H1 (cell line): ENCODE results near the gene DCTPP1. TPM values are rescaled to one million over a fixed set of nuclear protein-coding genes. Genes with fewer than 3 reads are reported as not detected.

Source experiments
- CTCF ChIA-PET: fragments of 300-600 bp; sonication (Branson Sonifier 250); formaldehyde crosslinking; loops from one replicate; lab custom pipeline; 2021; ENCODE audit not compliant: partially characterized antibody; lab: Charles Lee
- POLR2A ChIA-PET: fragments of 300-600 bp; sonication (Branson Sonifier 250); formaldehyde crosslinking; loops from one replicate; lab custom pipeline; 2021; ENCODE audit warnings: inconsistent platforms; ENCODE audit not compliant: partially characterized antibody; lab: Charles Lee
- DNase-seq, 2 experiments: peaks; one replicate each; pipeline versions ENCODE4 v3.0.0 to v3.0.0-alpha.2; 2010 to 2022; ENCODE audit warnings: low spot score in 2 of 2, low read depth in 1 of 2, mixed read lengths in 1 of 2
- FAIRE-seq: peaks from 2 replicates; lab custom pipeline; 2011; peaks lifted over from hg19 to GRCh38; lab: Jason Lieb, UNC
- H2AFZ ChIP-seq: 2 replicates; pipeline ENCODE4 v1.8.1; 2012; ENCODE audit warnings: low read length, inconsistent platforms
- H2AK5ac ChIP-seq: 2 replicates; pipeline ENCODE4 v1.6.1; 2013; ENCODE audit warnings: low read depth, low read length
- H2BK120ac ChIP-seq: replicated peaks from 2 replicates; pipeline ENCODE3; 2013; ENCODE audit warnings: low read depth, low read length, inconsistent platforms
- H2BK12ac ChIP-seq: 2 replicates; pipeline ENCODE4 v1.6.1; 2013; ENCODE audit warnings: low read depth, low read length
- H2BK15ac ChIP-seq: 2 replicates; pipeline ENCODE4 v1.6.1; 2013; ENCODE audit warnings: low read length
- H2BK20ac ChIP-seq: 2 replicates; pipeline ENCODE4 v1.6.1; 2013; ENCODE audit warnings: low read length
- H2BK5ac ChIP-seq: 2 replicates; pipeline ENCODE4 v1.6.1; 2013; ENCODE audit warnings: low read depth, low read length
- H3K14ac ChIP-seq: 2 replicates; pipeline ENCODE4 v1.6.1; 2013; ENCODE audit warnings: inconsistent platforms; ENCODE audit not compliant: insufficient read length
- H3K18ac ChIP-seq: 2 replicates; pipeline ENCODE4 v1.6.1; 2013; ENCODE audit warnings: low read length; ENCODE audit errors: extremely low read depth
- H3K23ac ChIP-seq: 2 replicates; pipeline ENCODE4 v1.6.1; 2013; ENCODE audit warnings: inconsistent platforms; ENCODE audit not compliant: insufficient read length
- H3K23me2 ChIP-seq: 2 replicates; pipeline ENCODE4 v1.6.1; 2013; ENCODE audit warnings: low read depth, low read length
- H3K27ac ChIP-seq: 2 replicates; pipeline ENCODE4 v1.6.1; 2011; ENCODE audit warnings: low read depth, low read length, inconsistent platforms
- H3K27me3 ChIP-seq, 4 experiments: replicated peaks in 1 of 4; 1 replicate in 1 of 4; 2 replicates in 3 of 4; pipeline versions ENCODE4 v1.6.1 to v1.8.1; 2011 to 2013; ENCODE audit warnings: low read length in 3 of 4, mild to moderate bottlenecking in 3 of 4, inconsistent platforms in 2 of 4, mixed read lengths in 2 of 4, moderate library complexity in 1 of 4; ENCODE audit not compliant: control insufficient read depth in 3 of 4, insufficient read depth in 3 of 4; ENCODE audit errors: extremely low read depth in 1 of 4
- H3K36me3 ChIP-seq, 4 experiments: 2 replicates each; pipeline versions ENCODE4 v1.6.1 to v1.8.1; 2011 to 2013; ENCODE audit warnings: mild to moderate bottlenecking in 4 of 4, low read length in 3 of 4, moderate library complexity in 2 of 4, control low read depth in 1 of 4, inconsistent platforms in 1 of 4; ENCODE audit not compliant: insufficient read depth in 4 of 4, control insufficient read depth in 2 of 4
- H3K4ac ChIP-seq: replicated peaks from 2 replicates; pipeline ENCODE3; 2013; ENCODE audit warnings: low read length, low read depth, mixed read lengths, inconsistent platforms; ENCODE audit not compliant: insufficient read length
- H3K4me1 ChIP-seq, 4 experiments: replicated peaks in 1 of 4; 1 replicate in 1 of 4; 2 replicates in 3 of 4; pipeline versions ENCODE4 v1.6.1 to v1.8.1; 2011 to 2013; ENCODE audit warnings: low read length in 3 of 4, inconsistent platforms in 2 of 4, mixed read lengths in 1 of 4; ENCODE audit not compliant: insufficient read depth in 4 of 4, control insufficient read depth in 3 of 4
- H3K4me2 ChIP-seq, 2 experiments: 2 replicates each; pipeline versions ENCODE4 v1.6.1 to v1.8.1; 2011 to 2013; ENCODE audit warnings: low read depth in 2 of 2, low read length in 2 of 2, control low read depth in 1 of 2, inconsistent platforms in 1 of 2, mild to moderate bottlenecking in 1 of 2; ENCODE audit not compliant: insufficient read depth in 1 of 2
- H3K4me3 ChIP-seq, 4 experiments: fragments of 200-600, 300-600 bp in 1 of 4; sonication (generic), shearing (Covaris generic), sonication (Bioruptor Twin) in 1 of 4; 2 replicates each; pipeline versions ENCODE4 v1.5.1 to v1.8.1; 2011 to 2016; ENCODE audit warnings: low read length in 4 of 4, low read depth in 3 of 4, control low read depth in 2 of 4, inconsistent platforms in 2 of 4, mild to moderate bottlenecking in 2 of 4, mixed read lengths in 1 of 4, moderate library complexity in 1 of 4; ENCODE audit not compliant: insufficient read depth in 2 of 4; ENCODE audit errors: extremely low read depth in 1 of 4
- H3K56ac ChIP-seq: replicated peaks from 2 replicates; pipeline ENCODE3; 2013; ENCODE audit warnings: low read depth, mild to moderate bottlenecking, mixed read lengths, low read length, inconsistent platforms; ENCODE audit not compliant: insufficient read length
- H3K79me1 ChIP-seq: 2 replicates; pipeline ENCODE4 v1.6.1; 2013; ENCODE audit warnings: low read depth, low read length, control low read depth
- H3K79me2 ChIP-seq, 2 experiments: 2 replicates each; pipeline versions ENCODE4 v1.6.1 to v1.8.1; 2012 to 2013; ENCODE audit warnings: low read length in 2 of 2, mild to moderate bottlenecking in 2 of 2, inconsistent platforms in 1 of 2; ENCODE audit not compliant: insufficient read depth in 2 of 2, control insufficient read depth in 1 of 2
- H3K9ac ChIP-seq, 4 experiments: replicated peaks in 1 of 4; 1 replicate in 1 of 4; 2 replicates in 3 of 4; pipeline versions ENCODE4 v1.6.1 to v1.8.1; 2011 to 2013; ENCODE audit warnings: low read depth in 3 of 4, low read length in 3 of 4, control low read depth in 2 of 4, mild to moderate bottlenecking in 2 of 4, moderate library complexity in 2 of 4, inconsistent platforms in 1 of 4; ENCODE audit errors: extremely low read depth in 1 of 4
- H3K9me3 ChIP-seq, 2 experiments: 2 replicates each; pipeline versions ENCODE4 v1.6.1 to v1.8.1; 2012 to 2013; ENCODE audit warnings: mild to moderate bottlenecking in 2 of 2, moderate library complexity in 2 of 2, control low read depth in 1 of 2, inconsistent platforms in 1 of 2, low read depth in 1 of 2, low read length in 1 of 2, mixed read lengths in 1 of 2; ENCODE audit not compliant: insufficient read depth in 2 of 2
- H4K20me1 ChIP-seq, 2 experiments: replicated peaks in 1 of 2; 2 replicates each; pipeline versions ENCODE3 to v1.8.1; 2011 to 2013; ENCODE audit warnings: inconsistent platforms in 2 of 2, low read length in 2 of 2, mild to moderate bottlenecking in 1 of 2; ENCODE audit not compliant: insufficient read depth in 2 of 2, control insufficient read depth in 1 of 2
- H4K5ac ChIP-seq: 2 replicates; pipeline ENCODE4 v1.6.1; 2013; ENCODE audit warnings: low read length, low read depth, mixed read lengths, inconsistent platforms; ENCODE audit not compliant: insufficient read length
- H4K8ac ChIP-seq: 2 replicates; pipeline ENCODE4 v1.8.0; 2013; ENCODE audit warnings: mild to moderate bottlenecking, moderate library complexity, low read length, inconsistent platforms; ENCODE audit not compliant: insufficient read depth; ENCODE audit errors: extremely low read depth
- H4K91ac ChIP-seq: replicated peaks from 2 replicates; pipeline ENCODE3; 2013; ENCODE audit warnings: low read length, mixed read lengths, inconsistent platforms; ENCODE audit not compliant: insufficient read length
- CBX5 ChIP-seq: fragments of 300-800, 300-1000 bp; sonication (generic); IDR thresholded peaks from 2 replicates; pipeline ENCODE4 v1.7.1; 2016; ENCODE audit warnings: antibody characterized with exemption, low read length, low read depth
- CBX8 ChIP-seq: fragments of 300-800, 300-1000 bp; sonication (generic); IDR thresholded peaks from 2 replicates; pipeline ENCODE4 v1.7.1; 2016; ENCODE audit warnings: low read depth, low read length, borderline replicate concordance
- CTBP2 ChIP-seq: IDR thresholded peaks from 2 replicates; pipeline ENCODE4 v1.7.0; 2011; ENCODE audit warnings: borderline replicate concordance, mild to moderate bottlenecking, moderate library complexity, mixed read lengths, low read length; ENCODE audit not compliant: insufficient read depth, insufficient read length
- EGR1 ChIP-seq: IDR thresholded peaks from 2 replicates; pipeline ENCODE4 v1.6.1; 2011; ENCODE audit warnings: low read depth, low read length, borderline replicate concordance
- GABPA ChIP-seq: IDR thresholded peaks from 2 replicates; pipeline ENCODE4 v1.6.1; 2011; ENCODE audit warnings: mild to moderate bottlenecking, low read length, moderate library complexity, borderline replicate concordance; ENCODE audit not compliant: insufficient read depth
- HDAC6 ChIP-seq: IDR thresholded peaks from one replicate; pipeline ENCODE4 v1.7.1; 2012; ENCODE audit warnings: low read depth, mild to moderate bottlenecking, inconsistent platforms, low read length, moderate library complexity
- RFX5 ChIP-seq: IDR thresholded peaks from 2 replicates; pipeline ENCODE4 v1.6.1; 2011; ENCODE audit warnings: low read depth, low read length, improper control_type of control experiment, borderline replicate concordance
- SIN3A ChIP-seq, 2 experiments: IDR thresholded peaks in 1 of 2; conservative IDR thresholded peaks in 1 of 2; 2 replicates each; pipeline ENCODE4 v1.6.1; 2011 to 2012; ENCODE audit warnings: low read length in 2 of 2, improper control_type of control experiment in 1 of 2, low read depth in 1 of 2, mild to moderate bottlenecking in 1 of 2
- SP1 ChIP-seq: IDR thresholded peaks from 2 replicates; pipeline ENCODE4 v1.6.1; 2011; ENCODE audit warnings: low read depth, low read length
- SP2 ChIP-seq: IDR thresholded peaks from 2 replicates; pipeline ENCODE4 v1.6.1; 2012; ENCODE audit warnings: mild to moderate bottlenecking, low read length, inconsistent platforms
- TAF1 ChIP-seq: IDR thresholded peaks from 2 replicates; pipeline ENCODE4 v1.6.1; 2011; ENCODE audit warnings: mild to moderate bottlenecking, low read depth, low read length
- TBP ChIP-seq: IDR thresholded peaks from 2 replicates; pipeline ENCODE4 v1.6.1; 2011; ENCODE audit warnings: low read depth, low read length, improper control_type of control experiment
- YY1 ChIP-seq: IDR thresholded peaks from 2 replicates; pipeline ENCODE4 v1.6.1; 2011; ENCODE audit warnings: low read depth, mild to moderate bottlenecking, low read length
- WGBS, 2 experiments: shearing (Covaris generic) in 1 of 2; methylation state at CpG; one replicate each; pipeline versions ENCODE4 v1.1.6 to v1.1.7; 2013 to 2015; ENCODE audit warnings: low lambda C conversion rate in 2 of 2, mixed read lengths in 2 of 2, inconsistent platforms in 1 of 2, low coverage in 1 of 2, missing lambda C conversion rate in 1 of 2; ENCODE audit not compliant: insufficient replicate concordance in 2 of 2, insufficient coverage in 1 of 2, insufficient read length in 1 of 2; ENCODE audit errors: extremely low coverage in 1 of 2, missing lambda C conversion rate in 1 of 2; 5-methylcytosine and 5-hydroxymethylcytosine counted together
- polyA plus RNA-seq, 7 experiments: library from polyadenylated mRNA; depleted of rRNA in 3 of 7; stranded (reverse) in 5 of 7; unstranded in 2 of 7; fragments of >200 nt in 5 of 7; fragments of 200-250 nt in 2 of 7; gene quantifications; 1 replicate in 5 of 7; 2 replicates in 1 of 7; 4 replicates in 1 of 7; pipeline versions ENCODE4 v1.2.1 to v1.2.3, GENCODE V29; 2011 to 2013; ENCODE audit warnings: missing spikeins in 2 of 7, mixed read lengths in 2 of 7
- total RNA-seq: library from RNA; stranded (reverse); fragmentation: NEBNext Ultra II Directional; extraction: Animal tissue kit (Norgen Biotek cat#: 25700); gene quantifications from 2 replicates; pipeline ENCODE4 v1.2.1, GENCODE V29; 2021
- TF ChIP-seq, protein P1 (sequence below): IDR thresholded peaks from 2 replicates; pipeline ENCODE4 v1.6.1; 2012; ENCODE audit warnings: inconsistent platforms

Gene DCTPP1
- total and polyA plus RNA-seq, 2 of the 8 experiments (the other 6 are each of a cell fraction or from before 2014, with no cell fraction given), result 94.5 to 103 TPM

DNA sequence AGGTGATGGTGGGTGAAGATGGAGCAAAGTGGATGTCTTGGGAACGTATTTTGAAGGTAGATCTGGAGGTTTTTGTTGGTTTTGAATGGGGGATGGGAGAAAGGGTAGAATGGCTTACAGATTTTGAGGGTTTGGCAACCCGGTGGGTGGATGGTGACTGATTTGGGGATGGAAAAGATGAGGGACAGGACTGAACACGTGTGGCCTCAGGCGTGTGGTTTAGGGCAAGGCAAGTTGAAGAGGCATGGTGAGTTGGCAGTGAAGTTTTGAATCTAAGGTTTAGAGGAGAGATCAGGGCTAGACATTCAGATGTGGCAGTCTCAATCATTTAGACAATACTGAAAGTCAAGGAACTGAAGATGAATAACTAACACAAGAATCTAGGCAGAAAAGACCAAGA, 5.0 kb upstream of the DCTPP1 start:
- ChIA-PET POLR2A (interaction anchor here (0.7 to 1.4 kb wide), 3 partner anchors 9 to 137 kb away, joined by 3 read pairs; partner anchors contain the start of genes SEPHS2 and ZNF688), CTCF (interaction anchor here (0.6 to 1.4 kb wide), 4 partner anchors 14 to 180 kb away, joined by 3 to 9 read pairs (median 4); no protein-coding TSS in a partner anchor)
- Histone ChIP-seq H3K36me3 (no peaks in the 10 kb centered on the region), H2BK12ac (no peak overlapping the region), H3K4me2 (no peak overlapping the region), H2BK5ac (no peak overlapping the region), H3K56ac (no peak overlapping the region), H4K8ac (no peak overlapping the region), H3K4ac (no peak overlapping the region), H4K5ac (no peak overlapping the region), H3K27ac (no peak overlapping the region), H3K23me2 (no peaks in the 10 kb centered on the region), H4K91ac (no peak overlapping the region), H3K9ac (no peak overlapping the region), H2AFZ (no peak overlapping the region), H3K79me2 (no peaks in the 10 kb centered on the region), H2AK5ac (no peak overlapping the region), H3K79me1 (no peaks in the 10 kb centered on the region), H3K23ac (no peak overlapping the region), H3K27me3 (0 out of 7 replicates have a peak, but pooled peaks cover 0 to 4% (median 0%) of the 10 kb centered on the region in 4 experiments), H3K9me3 (no peaks in the 10 kb centered on the region), H3K4me3 (no peak overlapping the region), H3K14ac (no peak overlapping the region), H2BK15ac (0 out of 2 replicates have a peak overlapping the region, but pooled peaks have one; percentile 72), H3K4me1 (peaks cover 0 to 4% (median 3%) of the 10 kb centered on the region in 4 experiments; a peak in 4 of 7 replicates), H2BK120ac (no peak overlapping the region), H4K20me1 (no peaks in the 10 kb centered on the region), H2BK20ac (no peak overlapping the region)
- WGBS, 2 experiments, result 88% methylated on average over 4 of the region's 4 CpGs; no CpG with 5 or more reads in 1 of the 2 experiments
- DNase-seq (no peak), FAIRE-seq (no peak)
- TF ChIP-seq, protein P1, sequence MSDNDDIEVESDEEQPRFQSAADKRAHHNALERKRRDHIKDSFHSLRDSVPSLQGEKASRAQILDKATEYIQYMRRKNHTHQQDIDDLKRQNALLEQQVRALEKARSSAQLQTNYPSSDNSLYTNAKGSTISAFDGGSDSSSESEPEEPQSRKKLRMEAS, result no peak
- no peak for TF ChIP-seq CBX5
- no peak for TF ChIP-seq RFX5
- TF ChIP-seq SIN3A (conservative IDR thresholded peaks at IDR 0.05 in 1 of 2, IDR thresholded peaks at IDR 0.05 in 1 of 2; ENCODE audit: low read depth in 1 of 2, low read length in 2 of 2), result no peak
- TF ChIP-seq EGR1, result no peak
- TF ChIP-seq TAF1, result no peak
- TF ChIP-seq HDAC6, result no peak
- no peak for TF ChIP-seq TBP
- no peak for TF ChIP-seq GABPA
- TF ChIP-seq CBX8, result no peak
- no peak for TF ChIP-seq SP1
- no peak for TF ChIP-seq SP2
- no peak for TF ChIP-seq CTBP2
- no peak for TF ChIP-seq YY1
- TF ChIP-seq, all 59 proteins: peak for 0
- no peak overlapping the region for H3K18ac ChIP-seq
